ENCODE data around the gene HIC1. TPM values are rescaled to one million over a fixed set of nuclear protein-coding genes. Genes with fewer than 3 reads are reported as not detected.

The HIC1 gene, protein sequence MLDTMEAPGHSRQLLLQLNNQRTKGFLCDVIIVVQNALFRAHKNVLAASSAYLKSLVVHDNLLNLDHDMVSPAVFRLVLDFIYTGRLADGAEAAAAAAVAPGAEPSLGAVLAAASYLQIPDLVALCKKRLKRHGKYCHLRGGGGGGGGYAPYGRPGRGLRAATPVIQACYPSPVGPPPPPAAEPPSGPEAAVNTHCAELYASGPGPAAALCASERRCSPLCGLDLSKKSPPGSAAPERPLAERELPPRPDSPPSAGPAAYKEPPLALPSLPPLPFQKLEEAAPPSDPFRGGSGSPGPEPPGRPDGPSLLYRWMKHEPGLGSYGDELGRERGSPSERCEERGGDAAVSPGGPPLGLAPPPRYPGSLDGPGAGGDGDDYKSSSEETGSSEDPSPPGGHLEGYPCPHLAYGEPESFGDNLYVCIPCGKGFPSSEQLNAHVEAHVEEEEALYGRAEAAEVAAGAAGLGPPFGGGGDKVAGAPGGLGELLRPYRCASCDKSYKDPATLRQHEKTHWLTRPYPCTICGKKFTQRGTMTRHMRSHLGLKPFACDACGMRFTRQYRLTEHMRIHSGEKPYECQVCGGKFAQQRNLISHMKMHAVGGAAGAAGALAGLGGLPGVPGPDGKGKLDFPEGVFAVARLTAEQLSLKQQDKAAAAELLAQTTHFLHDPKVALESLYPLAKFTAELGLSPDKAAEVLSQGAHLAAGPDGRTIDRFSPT
- 39.5 and 79.4 TPM in 2 replicates for total RNA-seq

GRCh38 chr17:2054512-2055291 lies at the start of gene HIC1:
Gene HIC1, plus strand, starts transcription at chr17:2055103. Its CDS starts 1,588 bp downstream, at chr17:2056691.

GRCh38 chr17:2025220-2025621 lies 29.7 kb upstream of the HIC1 start, which contains the start of gene RTN4RL1:
Gene RTN4RL1, minus strand, starts transcription at chr17:2025334. Its CDS starts 469 bp downstream, at chr17:2024865.

GRCh38 chr17:2029911-2030778 lies 24.8 kb upstream of the HIC1 start, which contains the start of gene DPH1:
Gene DPH1, plus strand, starts transcription at chr17:2030153. Its CDS starts 17 bp downstream, at chr17:2030170.

GRCh38 chr17:2041561-2042389 lies 13.1 kb upstream of the HIC1 start, which contains the start of gene OVCA2:
Gene OVCA2, plus strand, starts transcription at chr17:2042022. Its CDS starts 26 bp downstream, at chr17:2042048.

Other genes with a start within 250 kb of the HIC1 start
- 4.3 and 6.6 TPM in 2 replicates for gene SMYD4, start 225.2 kb upstream of the HIC1 start, total RNA-seq
- 12.3 and 46.8 TPM in 2 replicates for gene RPA1, start 225.1 kb upstream of the HIC1 start, total RNA-seq
- 0.16 and 0.54 TPM in 2 replicates for gene RTN4RL1, start 29.8 kb upstream of the HIC1 start, total RNA-seq
- 23.6 and 38.6 TPM in 2 replicates for gene DPH1, start 24.9 kb upstream of the HIC1 start, total RNA-seq
- 34.5 and 60.1 TPM in 2 replicates for gene OVCA2, start 13.1 kb upstream of the HIC1 start, total RNA-seq
- 52.2 and 55.1 TPM in 2 replicates for gene SMG6, start 248.7 kb downstream of the HIC1 start, total RNA-seq
- gene SRR, start 248.8 kb downstream of the HIC1 start, total RNA-seq: 12.0 and 21.7 TPM in 2 replicates

Measured in cardiac atrium fibroblast (primary cell).